Suprapubic skin (tissue), 4 donors: Measurements from ENCODE around the gene DVL1.

Source experiments
- POLR2A ChIP-seq, 2 donors: fragments of 450-650 bp; IDR thresholded peaks; one replicate each; pipeline ENCODE4 v1.6.1; 2017; ENCODE audit warnings: antibody characterized with exemption in 2 of 2, mild to moderate bottlenecking in 2 of 2, moderate library complexity in 2 of 2
- POLR2AphosphoS5 ChIP-seq, 3 donors: sonication (generic); formaldehyde crosslinking; IDR thresholded peaks; one replicate each; pipeline ENCODE4 v1.6.1; 2017; ENCODE audit warnings: antibody characterized with exemption in 3 of 3
- TF ChIP-seq, protein P1 (sequence below), 2 donors: fragments of 200-600 bp in 1 of 2; fragments of 450-650 bp in 1 of 2; sonication (generic) in 1 of 2; IDR thresholded peaks; one replicate each; pipeline ENCODE4 v1.5.1; 2016 to 2019; ENCODE audit warnings: antibody characterized with exemption in 2 of 2, mild to moderate bottlenecking in 1 of 2, moderate library complexity in 1 of 2

DNA sequence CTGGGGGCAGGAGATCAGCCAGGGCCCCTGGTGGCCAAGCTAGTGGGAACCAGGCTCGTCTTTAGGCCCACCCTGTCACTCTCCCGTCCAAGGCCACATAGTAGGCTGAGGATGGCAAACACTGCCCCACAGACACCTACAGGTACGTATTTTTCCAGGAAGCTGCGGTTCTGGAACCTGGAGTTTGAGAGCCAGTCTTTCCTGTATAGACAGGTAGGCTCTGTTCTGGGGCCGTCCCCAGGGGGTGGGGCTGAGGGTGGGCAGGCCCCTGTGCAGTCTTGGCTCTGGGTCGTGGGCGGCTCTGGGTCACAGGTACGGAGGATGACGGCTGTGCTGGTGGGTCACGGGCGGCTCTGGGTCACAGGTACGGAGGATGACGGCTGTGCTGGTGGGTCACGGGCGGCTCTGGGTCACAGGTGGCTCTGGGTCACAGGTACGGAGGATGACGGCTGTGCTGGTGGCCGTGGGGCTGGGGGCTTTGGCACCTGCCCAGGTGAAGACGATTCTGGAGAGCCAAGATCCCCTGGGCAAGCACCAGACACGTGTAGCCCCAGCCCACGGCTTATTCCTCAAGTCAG, 38.7 kb downstream of the DVL1 start:
- TF ChIP-seq, protein P1, sequence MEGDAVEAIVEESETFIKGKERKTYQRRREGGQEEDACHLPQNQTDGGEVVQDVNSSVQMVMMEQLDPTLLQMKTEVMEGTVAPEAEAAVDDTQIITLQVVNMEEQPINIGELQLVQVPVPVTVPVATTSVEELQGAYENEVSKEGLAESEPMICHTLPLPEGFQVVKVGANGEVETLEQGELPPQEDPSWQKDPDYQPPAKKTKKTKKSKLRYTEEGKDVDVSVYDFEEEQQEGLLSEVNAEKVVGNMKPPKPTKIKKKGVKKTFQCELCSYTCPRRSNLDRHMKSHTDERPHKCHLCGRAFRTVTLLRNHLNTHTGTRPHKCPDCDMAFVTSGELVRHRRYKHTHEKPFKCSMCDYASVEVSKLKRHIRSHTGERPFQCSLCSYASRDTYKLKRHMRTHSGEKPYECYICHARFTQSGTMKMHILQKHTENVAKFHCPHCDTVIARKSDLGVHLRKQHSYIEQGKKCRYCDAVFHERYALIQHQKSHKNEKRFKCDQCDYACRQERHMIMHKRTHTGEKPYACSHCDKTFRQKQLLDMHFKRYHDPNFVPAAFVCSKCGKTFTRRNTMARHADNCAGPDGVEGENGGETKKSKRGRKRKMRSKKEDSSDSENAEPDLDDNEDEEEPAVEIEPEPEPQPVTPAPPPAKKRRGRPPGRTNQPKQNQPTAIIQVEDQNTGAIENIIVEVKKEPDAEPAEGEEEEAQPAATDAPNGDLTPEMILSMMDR (IDR thresholded peaks at IDR 0.05): no peak
- TF ChIP-seq POLR2A (IDR thresholded peaks at IDR 0.05) (no peak), POLR2AphosphoS5 (IDR thresholded peaks at IDR 0.05) (no peak)
